ENCODE results near the gene FDXR.
A peak's percentile ranks its signal among the peaks of the same experiment; 100 is the strongest.

Gene FDXR, protein sequence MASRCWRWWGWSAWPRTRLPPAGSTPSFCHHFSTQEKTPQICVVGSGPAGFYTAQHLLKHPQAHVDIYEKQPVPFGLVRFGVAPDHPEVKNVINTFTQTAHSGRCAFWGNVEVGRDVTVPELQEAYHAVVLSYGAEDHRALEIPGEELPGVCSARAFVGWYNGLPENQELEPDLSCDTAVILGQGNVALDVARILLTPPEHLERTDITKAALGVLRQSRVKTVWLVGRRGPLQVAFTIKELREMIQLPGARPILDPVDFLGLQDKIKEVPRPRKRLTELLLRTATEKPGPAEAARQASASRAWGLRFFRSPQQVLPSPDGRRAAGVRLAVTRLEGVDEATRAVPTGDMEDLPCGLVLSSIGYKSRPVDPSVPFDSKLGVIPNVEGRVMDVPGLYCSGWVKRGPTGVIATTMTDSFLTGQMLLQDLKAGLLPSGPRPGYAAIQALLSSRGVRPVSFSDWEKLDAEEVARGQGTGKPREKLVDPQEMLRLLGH

DNA sequence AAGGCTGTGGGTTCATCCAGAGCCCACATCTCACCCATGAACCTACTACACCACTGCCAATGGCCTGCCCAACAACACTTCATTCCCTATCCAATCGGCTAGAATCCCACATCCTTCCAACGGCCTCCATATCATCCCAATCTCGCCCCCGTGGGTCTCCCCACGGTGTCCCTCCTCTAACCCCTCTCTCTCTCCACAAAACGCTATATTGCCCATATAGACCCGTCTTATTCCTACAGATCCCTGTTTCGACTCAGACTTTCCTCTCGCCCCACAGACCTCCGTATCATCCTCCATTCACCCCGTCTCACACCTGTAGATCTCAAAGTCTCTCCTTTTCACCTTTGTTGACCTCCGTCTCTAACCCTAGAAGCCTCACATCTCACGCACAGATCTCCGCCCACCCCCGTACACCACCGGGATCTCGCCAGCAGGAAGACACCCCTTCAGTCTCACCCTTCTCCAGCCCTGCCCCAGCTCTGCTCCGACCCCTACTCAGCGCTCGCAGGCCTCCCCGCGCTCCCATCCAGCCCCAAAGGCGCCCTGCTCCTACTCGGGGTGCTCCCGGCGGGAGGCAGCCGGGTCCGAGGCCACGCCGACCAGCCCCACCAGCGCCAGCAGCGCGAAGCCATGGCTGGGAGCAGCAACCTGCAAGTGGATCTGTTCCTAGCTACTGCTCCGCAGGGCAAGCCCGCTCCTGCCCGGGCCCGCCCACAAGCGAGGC lies at the start of gene FDXR:
Gene FDXR, minus strand, starts transcription at position 682 of the 724 bp plus-strand sequence. Its CDS starts 50 bp downstream, at position 632.
- Histone ChIP-seq H3K36me3 (ENCODE audit: insufficient read depth) (no peaks in the 10 kb centered on the region), H2AFZ (ENCODE audit: low read depth) (peak within 1 kb of the TSS; percentile 90), H3K4me2 (peak within 1 kb of the TSS; percentile 96), H3K79me2 (ENCODE audit: insufficient read depth, low read depth) (no peaks in the 10 kb centered on the region), H3K27ac (peak within 1 kb of the TSS; percentile 60), H3K4me1 (ENCODE audit: low read depth, poor library complexity, severe bottlenecking) (peaks cover 16% of the 10 kb centered on the region), H3K4me3 (IDR thresholded peaks at IDR 0.05; ENCODE audit: insufficient read depth, low read depth, low read length) (no peak within 1 kb of the TSS), H3K9ac (peak within 1 kb of the TSS; percentile 80), H3K27me3 (ENCODE audit: insufficient read depth, low read depth) (no peaks in the 10 kb centered on the region; the same call in 1 of the 2 replicates), H4K20me1 (ENCODE audit: insufficient read depth) (no peaks in the 10 kb centered on the region)
- TF ChIP-seq, protein P1, sequence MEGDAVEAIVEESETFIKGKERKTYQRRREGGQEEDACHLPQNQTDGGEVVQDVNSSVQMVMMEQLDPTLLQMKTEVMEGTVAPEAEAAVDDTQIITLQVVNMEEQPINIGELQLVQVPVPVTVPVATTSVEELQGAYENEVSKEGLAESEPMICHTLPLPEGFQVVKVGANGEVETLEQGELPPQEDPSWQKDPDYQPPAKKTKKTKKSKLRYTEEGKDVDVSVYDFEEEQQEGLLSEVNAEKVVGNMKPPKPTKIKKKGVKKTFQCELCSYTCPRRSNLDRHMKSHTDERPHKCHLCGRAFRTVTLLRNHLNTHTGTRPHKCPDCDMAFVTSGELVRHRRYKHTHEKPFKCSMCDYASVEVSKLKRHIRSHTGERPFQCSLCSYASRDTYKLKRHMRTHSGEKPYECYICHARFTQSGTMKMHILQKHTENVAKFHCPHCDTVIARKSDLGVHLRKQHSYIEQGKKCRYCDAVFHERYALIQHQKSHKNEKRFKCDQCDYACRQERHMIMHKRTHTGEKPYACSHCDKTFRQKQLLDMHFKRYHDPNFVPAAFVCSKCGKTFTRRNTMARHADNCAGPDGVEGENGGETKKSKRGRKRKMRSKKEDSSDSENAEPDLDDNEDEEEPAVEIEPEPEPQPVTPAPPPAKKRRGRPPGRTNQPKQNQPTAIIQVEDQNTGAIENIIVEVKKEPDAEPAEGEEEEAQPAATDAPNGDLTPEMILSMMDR (conservative IDR thresholded peaks at IDR 0.05; ENCODE audit: low read depth, low read length) = no peak

DNA sequence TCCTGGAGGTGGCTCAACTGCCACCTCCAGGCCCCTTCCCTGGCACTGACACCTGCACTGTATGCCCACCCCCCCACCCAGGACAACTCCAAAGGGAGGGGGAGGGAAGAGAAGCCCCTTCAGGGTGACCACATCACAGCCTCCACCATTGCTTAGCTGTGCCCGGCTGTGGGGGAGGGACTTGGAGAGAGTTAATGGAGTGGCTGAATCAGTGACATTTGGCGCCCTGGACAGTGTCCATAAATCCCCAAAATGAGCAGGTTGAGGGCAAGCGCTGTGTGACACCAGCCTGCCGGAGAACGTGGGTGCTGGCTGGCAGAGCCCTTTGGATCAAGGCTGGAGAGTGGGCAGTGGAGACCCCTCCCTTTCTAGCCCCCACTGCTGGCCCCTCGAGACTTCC lies 49.4 kb upstream of the FDXR start:
- Histone ChIP-seq H3K4me1 (ENCODE audit: low read depth, poor library complexity, severe bottlenecking) (no peaks in the 10 kb centered on the region), H3K4me3 (IDR thresholded peaks at IDR 0.05; ENCODE audit: insufficient read depth, low read depth, low read length) (no peak overlapping the region), H3K4me2 (no peak overlapping the region), H4K20me1 (ENCODE audit: insufficient read depth) (no peaks in the 10 kb centered on the region), H3K27me3 (ENCODE audit: insufficient read depth, low read depth) (peaks cover 49% of the 10 kb centered on the region), H3K36me3 (ENCODE audit: insufficient read depth) (no peaks in the 10 kb centered on the region), H2AFZ (ENCODE audit: low read depth) (no peak overlapping the region), H3K9ac (no peak overlapping the region), H3K79me2 (ENCODE audit: insufficient read depth, low read depth) (no peaks in the 10 kb centered on the region), H3K27ac (no peak overlapping the region)
- TF ChIP-seq, protein P1 (conservative IDR thresholded peaks at IDR 0.05; ENCODE audit: low read depth, low read length) = no peak

DNA sequence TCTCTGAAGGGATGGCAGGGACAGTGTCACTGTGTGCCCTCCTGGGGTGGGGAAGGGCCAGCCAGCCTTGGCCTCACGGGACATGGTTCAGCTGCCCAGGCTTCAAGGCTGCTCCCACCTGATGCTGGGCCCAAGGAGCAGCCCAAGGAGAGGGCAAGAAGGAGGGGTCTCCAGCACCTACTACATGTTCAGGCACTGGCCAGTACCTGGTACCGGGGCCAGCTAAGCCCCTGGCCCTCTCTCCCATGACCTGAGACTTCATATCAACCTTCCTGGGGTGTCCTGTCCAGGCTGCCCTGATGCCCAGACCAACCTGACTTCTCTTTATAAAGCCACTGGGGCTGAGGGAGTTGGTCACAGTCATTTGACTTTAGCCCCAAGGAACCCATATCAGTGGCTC lies 49.0 kb upstream of the FDXR start:
- Histone ChIP-seq H3K79me2 (ENCODE audit: insufficient read depth, low read depth) (no peaks in the 10 kb centered on the region), H3K9ac (no peak overlapping the region), H3K4me3 (IDR thresholded peaks at IDR 0.05; ENCODE audit: insufficient read depth, low read depth, low read length) (no peak overlapping the region), H3K27ac (no peak overlapping the region), H3K4me1 (ENCODE audit: low read depth, poor library complexity, severe bottlenecking) (no peaks in the 10 kb centered on the region), H3K27me3 (ENCODE audit: insufficient read depth, low read depth) (peaks cover 46% of the 10 kb centered on the region), H3K4me2 (no peak overlapping the region), H4K20me1 (ENCODE audit: insufficient read depth) (no peaks in the 10 kb centered on the region), H2AFZ (ENCODE audit: low read depth) (no peak overlapping the region), H3K36me3 (ENCODE audit: insufficient read depth) (no peaks in the 10 kb centered on the region)
- TF ChIP-seq, protein P1 (conservative IDR thresholded peaks at IDR 0.05; ENCODE audit: low read depth, low read length) = no peak

DNA sequence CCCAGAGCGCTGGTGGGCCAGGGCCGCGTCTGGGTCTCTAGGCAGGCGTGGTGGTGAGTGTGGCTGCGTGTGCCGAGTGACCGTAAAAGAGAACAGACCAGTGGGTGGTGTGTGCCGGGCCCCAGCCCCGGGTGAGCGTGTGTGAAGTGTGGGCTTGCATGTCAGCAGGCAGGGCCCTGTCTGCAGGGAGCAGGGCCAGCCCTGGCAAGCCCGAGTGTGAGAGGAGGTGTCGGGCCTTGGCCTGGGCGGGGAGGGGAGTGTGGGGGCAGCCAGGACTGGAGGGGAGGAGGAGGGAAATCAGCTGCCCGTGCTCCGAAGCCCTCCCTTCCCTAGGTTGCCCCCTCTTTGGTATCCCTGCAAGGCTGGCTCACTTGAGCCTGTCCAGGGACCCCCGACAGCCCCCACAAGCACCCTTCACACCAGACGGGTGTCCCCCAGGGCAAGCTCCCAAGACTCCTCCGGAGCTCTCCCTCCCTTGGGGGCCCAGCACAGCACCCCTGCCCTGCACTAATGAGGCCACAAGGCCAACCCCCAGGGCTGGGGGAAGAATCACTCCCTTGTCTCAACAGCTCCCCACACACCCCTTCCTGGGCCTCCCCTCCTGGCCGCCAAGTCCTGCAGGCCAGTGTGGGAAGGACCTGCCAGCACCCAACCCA lies 48.4 kb upstream of the FDXR start:
- H2AFZ ChIP-seq (ENCODE audit: low read depth) = no peak overlapping the region
- peaks cover 44% of the 10 kb centered on the region for H3K27me3 ChIP-seq (ENCODE audit: insufficient read depth, low read depth)
- H3K9ac ChIP-seq = no peak overlapping the region

More for the DNA sequence above, 48.4 kb upstream of the FDXR start:
- no peak overlapping the region for H3K4me2 ChIP-seq
- H3K79me2 ChIP-seq (ENCODE audit: insufficient read depth, low read depth) = no peaks in the 10 kb centered on the region
- no peak overlapping the region for H3K4me3 ChIP-seq (IDR thresholded peaks at IDR 0.05; ENCODE audit: insufficient read depth, low read depth, low read length)
- no peak overlapping the region for H3K27ac ChIP-seq
- TF ChIP-seq, protein P1 (conservative IDR thresholded peaks at IDR 0.05; ENCODE audit: low read depth, low read length) = no peak
- no peaks in the 10 kb centered on the region for H4K20me1 ChIP-seq (ENCODE audit: insufficient read depth)
- no peaks in the 10 kb centered on the region for H3K4me1 ChIP-seq (ENCODE audit: low read depth, poor library complexity, severe bottlenecking)
- H3K36me3 ChIP-seq (ENCODE audit: insufficient read depth) = no peaks in the 10 kb centered on the region
